Measurements from ENCODE around the gene TSPAN15.

The TSPAN15 gene

DNA sequence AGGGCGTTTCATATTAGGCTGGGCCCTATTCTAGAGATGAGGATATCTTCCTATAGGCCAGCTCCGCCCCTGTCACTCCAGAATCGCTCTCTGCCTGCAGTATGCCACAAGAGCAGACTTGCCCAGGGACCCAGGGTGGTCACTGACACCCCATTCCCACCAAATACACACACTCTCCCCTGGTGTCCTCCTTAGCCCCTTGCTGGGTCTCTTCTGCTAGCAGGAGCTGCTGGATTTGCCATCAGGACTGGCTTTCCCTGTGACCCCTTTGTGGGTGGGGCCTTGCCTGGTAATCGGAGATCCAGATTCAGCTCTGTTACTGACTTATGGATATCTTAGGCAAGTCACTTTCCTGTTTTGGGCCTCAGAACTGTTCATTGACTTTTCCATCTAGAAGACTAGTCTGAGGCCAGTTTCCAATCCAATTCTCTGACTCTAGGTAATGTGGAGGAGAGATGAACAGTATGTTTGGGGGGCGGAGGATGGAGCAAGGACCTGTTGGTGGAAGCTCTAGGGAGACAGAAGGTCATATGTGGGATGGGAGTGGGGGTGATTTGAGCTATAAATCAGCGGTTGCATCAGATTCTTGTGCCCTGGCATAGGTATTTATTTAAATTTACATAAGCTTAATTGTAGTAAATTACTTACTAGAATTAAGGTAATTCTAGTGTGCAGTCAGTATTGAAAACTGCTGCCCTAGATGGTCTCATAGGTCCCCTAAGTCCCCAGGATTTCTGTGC lies 1.6 kb downstream of the TSPAN15 start:
- POLR2A ChIA-PET = interaction anchor here (1.0 to 1.3 kb wide), 2 partner anchors 27 to 238 kb away, joined by 3 read pairs; no protein-coding TSS in a partner anchor
- DNase-seq (ENCODE audit: extremely low spot score) = no peak
- TF ChIP-seq TARDBP (IDR thresholded peaks at IDR 0.05) = no peak
- no peak for TF ChIP-seq CTBP1 (IDR thresholded peaks at IDR 0.05; ENCODE audit: borderline replicate concordance)
- TF ChIP-seq, protein P1, sequence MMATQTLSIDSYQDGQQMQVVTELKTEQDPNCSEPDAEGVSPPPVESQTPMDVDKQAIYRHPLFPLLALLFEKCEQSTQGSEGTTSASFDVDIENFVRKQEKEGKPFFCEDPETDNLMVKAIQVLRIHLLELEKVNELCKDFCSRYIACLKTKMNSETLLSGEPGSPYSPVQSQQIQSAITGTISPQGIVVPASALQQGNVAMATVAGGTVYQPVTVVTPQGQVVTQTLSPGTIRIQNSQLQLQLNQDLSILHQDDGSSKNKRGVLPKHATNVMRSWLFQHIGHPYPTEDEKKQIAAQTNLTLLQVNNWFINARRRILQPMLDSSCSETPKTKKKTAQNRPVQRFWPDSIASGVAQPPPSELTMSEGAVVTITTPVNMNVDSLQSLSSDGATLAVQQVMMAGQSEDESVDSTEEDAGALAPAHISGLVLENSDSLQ (IDR thresholded peaks at IDR 0.05) = peak; percentile 60
- no peak for TF ChIP-seq ZNF384 (IDR thresholded peaks at IDR 0.05)
- CTCF ChIA-PET = interaction anchor here (0.9 to 1.2 kb wide), 2 partner anchors 46 to 58 kb away, joined by 3 to 4 read pairs; no protein-coding TSS in a partner anchor

DNA sequence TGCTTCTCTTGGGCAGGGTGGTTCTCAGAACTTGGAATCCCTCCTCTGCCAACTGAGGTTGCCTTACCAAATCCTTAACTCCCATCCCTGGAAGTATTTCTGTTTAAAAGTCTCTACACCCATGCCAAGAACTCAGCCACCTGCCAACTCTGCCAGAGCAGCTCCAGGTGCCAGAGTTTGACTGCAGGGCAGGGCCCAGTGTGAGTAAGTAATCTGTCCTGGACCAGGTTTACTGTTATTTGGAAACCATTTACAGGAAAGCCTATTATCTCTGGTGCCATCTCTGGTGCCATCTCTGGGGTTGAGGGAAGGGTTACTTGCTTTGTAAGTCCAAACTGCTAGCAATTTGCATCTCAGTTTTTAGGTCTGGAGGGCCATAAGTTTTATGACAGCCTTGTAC lies 2.5 kb downstream of the TSPAN15 start:
- ChIA-PET POLR2A (no interaction called here), CTCF (interaction anchor here (0.7 kb wide), 1 partner anchor 159 kb away, joined by 4 read pairs; no protein-coding TSS in a partner anchor)
- no peak for DNase-seq (ENCODE audit: extremely low spot score)
- TF ChIP-seq BHLHE40 (IDR thresholded peaks at IDR 0.05; ENCODE audit: borderline replicate concordance) = no peak

DNA sequence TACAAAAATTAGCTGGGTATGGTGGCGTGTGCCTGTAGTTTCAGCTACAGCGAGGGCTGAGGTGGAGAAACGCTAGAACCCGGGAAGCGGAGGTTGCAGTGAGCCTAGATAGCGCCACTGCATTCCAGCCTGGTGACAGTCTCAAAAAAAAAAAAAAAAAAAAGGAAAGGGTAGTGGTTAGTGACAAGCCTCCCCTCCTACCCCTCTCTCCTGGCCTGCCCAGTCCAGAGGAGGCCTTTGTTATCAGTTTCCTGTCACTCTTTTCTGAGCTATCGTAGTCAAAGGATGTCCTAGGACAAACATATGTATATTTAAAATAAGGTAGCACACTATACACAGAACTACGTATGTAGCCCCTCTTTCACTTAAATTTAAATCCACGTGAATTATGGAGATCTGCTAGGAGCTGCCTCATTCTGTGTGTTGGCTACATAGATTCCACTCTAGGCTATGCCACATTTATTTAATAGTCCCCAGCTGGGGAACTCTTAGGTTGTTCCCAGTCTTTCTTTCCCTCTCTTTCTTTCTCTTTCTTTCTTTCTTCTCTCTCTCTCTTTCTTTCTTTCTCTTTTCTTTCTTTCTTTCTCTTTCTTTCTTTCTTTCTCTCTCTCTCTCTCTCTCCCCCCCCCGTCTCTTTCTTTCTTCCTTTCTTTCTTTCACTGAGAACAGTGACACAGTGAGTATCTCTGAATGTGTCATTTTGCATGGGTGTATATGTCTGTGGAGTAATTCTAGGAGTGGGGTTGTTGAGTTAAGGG lies 3.9 kb downstream of the TSPAN15 start:
- CTCF ChIA-PET = no interaction called here
- DNase-seq (ENCODE audit: extremely low spot score) = no peak
- TF ChIP-seq ZNF384 (IDR thresholded peaks at IDR 0.05) = no peak
- TF ChIP-seq LEF1 (IDR thresholded peaks at IDR 0.05; ENCODE audit: borderline replicate concordance) = no peak
- TF ChIP-seq BHLHE40 (IDR thresholded peaks at IDR 0.05; ENCODE audit: borderline replicate concordance) = no peak
- no peak for TF ChIP-seq L3MBTL2 (conservative IDR thresholded peaks at IDR 0.05)
- no peak for TF ChIP-seq SP1 (IDR thresholded peaks at IDR 0.05)
- no peak for TF ChIP-seq CTBP1 (IDR thresholded peaks at IDR 0.05; ENCODE audit: borderline replicate concordance)
- TF ChIP-seq TARDBP (IDR thresholded peaks at IDR 0.05) = no peak
- TF ChIP-seq NFRKB (IDR thresholded peaks at IDR 0.05) = no peak
- POLR2A ChIA-PET = no interaction called here

DNA sequence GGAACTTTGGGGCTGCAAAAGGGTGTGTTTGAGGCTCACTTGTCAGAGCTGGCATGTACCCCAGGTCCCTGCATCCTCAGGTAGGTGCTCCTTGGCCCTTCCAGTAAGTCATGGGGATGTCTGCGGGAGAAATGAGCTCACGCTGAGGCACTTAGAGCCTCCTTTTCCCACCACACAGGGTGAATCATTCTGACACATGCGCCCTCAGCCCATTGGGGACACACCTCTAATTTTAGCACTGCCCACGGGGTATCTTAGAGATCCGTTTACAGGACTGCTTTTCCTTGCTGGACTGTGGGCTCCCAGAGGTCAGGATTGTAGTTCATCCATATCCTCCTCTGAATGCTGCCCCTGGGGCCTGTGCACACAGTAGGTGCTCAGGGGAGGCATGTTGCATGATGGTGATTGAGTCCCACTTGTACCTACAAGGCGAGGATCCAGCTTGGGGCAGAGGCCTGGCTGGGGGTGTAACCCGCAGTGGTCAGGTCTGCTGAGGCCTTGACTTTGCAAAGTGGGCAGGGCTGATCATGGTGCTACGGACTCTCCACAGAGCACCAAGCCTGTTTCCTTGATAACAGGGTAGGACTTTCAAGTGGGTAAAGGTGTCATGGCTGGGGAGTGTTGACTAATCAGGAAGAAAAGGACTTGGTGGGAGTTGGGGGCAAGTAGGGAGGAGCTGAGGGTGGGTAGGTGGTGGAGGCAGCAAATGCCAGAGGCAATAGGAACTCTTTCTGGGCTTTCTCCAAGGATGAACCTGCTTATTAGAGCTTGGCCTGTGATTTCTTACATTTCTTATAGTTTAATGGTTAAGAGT lies 5.8 kb downstream of the TSPAN15 start:
- POLR2A ChIA-PET = no interaction called here
- TF ChIP-seq BHLHE40 (IDR thresholded peaks at IDR 0.05; ENCODE audit: borderline replicate concordance) (no peak), L3MBTL2 (conservative IDR thresholded peaks at IDR 0.05) (no peak), ZNF384 (IDR thresholded peaks at IDR 0.05) (no peak)
- DNase-seq (ENCODE audit: extremely low spot score) = no peak
- CTCF ChIA-PET = no interaction called here

DNA sequence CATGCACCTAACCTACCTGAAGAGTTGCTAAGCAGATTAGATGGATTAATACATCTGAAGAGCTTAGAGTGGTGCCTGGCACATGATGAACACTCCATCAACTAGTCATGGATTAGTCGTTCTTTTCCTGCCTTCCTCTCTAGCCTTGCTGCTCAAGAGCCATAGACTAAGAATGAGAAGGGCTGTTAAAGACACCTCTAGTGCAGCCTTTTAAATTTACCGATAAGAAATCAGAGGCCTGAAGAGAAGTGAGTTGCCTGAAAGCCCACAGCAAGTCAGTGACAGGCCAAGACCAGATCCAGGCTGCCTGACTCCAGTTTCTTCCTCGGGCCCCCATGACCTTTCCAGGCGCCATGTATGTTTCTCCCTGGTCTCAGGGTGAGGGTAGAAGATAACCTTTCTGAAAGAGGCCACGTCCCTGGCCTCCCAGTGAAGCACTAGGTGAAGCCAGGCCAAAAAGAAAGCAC lies 6.5 kb downstream of the TSPAN15 start:
- no peak for TF ChIP-seq ARNT (IDR thresholded peaks at IDR 0.05)
- no peak for TF ChIP-seq BHLHE40 (IDR thresholded peaks at IDR 0.05; ENCODE audit: borderline replicate concordance)
- TF ChIP-seq ELF4 (IDR thresholded peaks at IDR 0.05) = no peak
- no peak for TF ChIP-seq ZNF384 (IDR thresholded peaks at IDR 0.05)
- TF ChIP-seq SUZ12 (IDR thresholded peaks at IDR 0.05) = no peak
- TF ChIP-seq FOXA1 (IDR thresholded peaks at IDR 0.05) = no peak
- TF ChIP-seq, protein P1 (IDR thresholded peaks at IDR 0.05) = no peak
- no peak for TF ChIP-seq NFRKB (IDR thresholded peaks at IDR 0.05)
- no peak for TF ChIP-seq CTBP1 (IDR thresholded peaks at IDR 0.05; ENCODE audit: borderline replicate concordance)
- TF ChIP-seq FOXK2 (IDR thresholded peaks at IDR 0.05) = no peak
- TF ChIP-seq TARDBP (IDR thresholded peaks at IDR 0.05) = no peak
- no peak for TF ChIP-seq LEF1 (IDR thresholded peaks at IDR 0.05; ENCODE audit: borderline replicate concordance)
- no peak for TF ChIP-seq FOXM1 (IDR thresholded peaks at IDR 0.05; ENCODE audit: borderline replicate concordance)
- no peak for TF ChIP-seq L3MBTL2 (conservative IDR thresholded peaks at IDR 0.05)
- TF ChIP-seq HDGF (IDR thresholded peaks at IDR 0.05; ENCODE audit: borderline replicate concordance) = no peak
- no peak for TF ChIP-seq SP1 (IDR thresholded peaks at IDR 0.05)
- ChIA-PET POLR2A (no interaction called here), CTCF (no interaction called here)
- DNase-seq (ENCODE audit: extremely low spot score) = no peak

DNA sequence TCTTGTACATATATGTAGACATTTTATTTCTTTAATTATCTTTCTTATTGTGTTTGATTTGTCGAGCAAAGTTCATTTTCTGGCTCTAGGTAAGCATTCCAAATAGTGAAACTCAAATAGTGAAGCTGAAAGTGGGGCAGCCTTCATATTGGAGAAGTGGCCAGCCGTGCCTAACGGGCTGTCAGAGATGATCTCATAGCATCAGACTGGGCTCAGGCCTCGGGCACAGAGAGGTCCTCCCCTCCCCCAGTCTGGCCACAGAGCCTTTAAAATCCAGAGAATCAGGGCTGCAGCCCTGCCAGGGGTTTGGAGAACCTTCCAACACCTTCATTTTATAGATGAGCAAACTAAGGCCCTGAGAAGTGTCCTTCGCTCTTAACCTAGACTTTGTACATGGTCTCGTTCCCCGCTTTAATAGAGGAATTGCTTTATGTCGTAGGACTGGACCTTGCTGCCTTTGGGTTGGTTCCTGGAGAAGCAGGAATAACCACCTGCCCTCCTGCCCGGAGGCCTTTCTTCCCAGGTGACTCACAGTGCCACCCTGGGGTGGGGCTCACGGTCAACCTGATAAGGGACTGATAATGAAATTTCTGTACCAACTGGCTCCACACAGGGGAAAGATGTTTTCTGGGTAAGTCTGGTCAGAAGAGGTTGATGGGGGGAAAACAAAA lies 7.3 kb downstream of the TSPAN15 start:
- CTCF ChIA-PET = no interaction called here

More for the DNA sequence above, 7.3 kb downstream of the TSPAN15 start:
- DNase-seq (ENCODE audit: extremely low spot score) = no peak
- TF ChIP-seq, protein P1 (IDR thresholded peaks at IDR 0.05) = no peak
- no peak for TF ChIP-seq FOXM1 (IDR thresholded peaks at IDR 0.05; ENCODE audit: borderline replicate concordance)
- no peak for TF ChIP-seq SUZ12 (IDR thresholded peaks at IDR 0.05)
- TF ChIP-seq ZNF384 (IDR thresholded peaks at IDR 0.05) = no peak
- no peak for TF ChIP-seq NFRKB (IDR thresholded peaks at IDR 0.05)
- no peak for TF ChIP-seq CTBP1 (IDR thresholded peaks at IDR 0.05; ENCODE audit: borderline replicate concordance)
- no peak for TF ChIP-seq SP1 (IDR thresholded peaks at IDR 0.05)
- no peak for TF ChIP-seq ELF4 (IDR thresholded peaks at IDR 0.05)
- TF ChIP-seq ARNT (IDR thresholded peaks at IDR 0.05) = no peak
- POLR2A ChIA-PET = no interaction called here

Measured in HEK293T (cell line).